GM21529 (cell line): ENCODE measurements around the gene CTR9.
"Not testable (repeated sequence)": the region's sequence is repeated elsewhere in the genome, so short reads cannot be mapped to it uniquely, and the experiment has no call there.

ENCODE experiments used
- ATAC-seq: cut with Tn5 transposase; IDR thresholded peaks from one replicate; pipeline ENCODE4 v1.9.1; 2021; ENCODE audit not compliant: unreplicated experiment

Gene CTR9

GRCh38 chr11:10813945-10814344 lies 62.9 kb downstream of the CTR9 start:
- ATAC-seq, result no peak

- ATAC-seq, result no peak
Measured at GRCh38 chr11:10818594-10818993, 67.5 kb downstream of the CTR9 start.

GRCh38 chr11:10822491-10822890 lies 71.4 kb downstream of the CTR9 start:
- ATAC-seq, result not testable (repeated sequence)

GRCh38 chr11:10823152-10823579 lies 72.1 kb downstream of the CTR9 start:
- no peak for ATAC-seq

- peak; percentile 91 for ATAC-seq
Measured at GRCh38 chr11:10824888-10825287, 73.8 kb downstream of the CTR9 start.

- no peak for ATAC-seq
Measured at GRCh38 chr11:10828402-10828801, 77.4 kb downstream of the CTR9 start.

GRCh38 chr11:10829139-10829538 lies 78.1 kb downstream of the CTR9 start:
- no peak for ATAC-seq
